Myometrial cell (primary cell): ENCODE results near the gene AAMP. TPM values are rescaled to one million over a fixed set of nuclear protein-coding genes. Genes with fewer than 3 reads are reported as not detected.

Experiments used
- total RNA-seq: library from RNA; depleted of rRNA; stranded (reverse); fragments of >200 nt; gene quantifications from 2 replicates; pipeline ENCODE4 v1.2.3, GENCODE V29; 2015

Gene AAMP, protein sequence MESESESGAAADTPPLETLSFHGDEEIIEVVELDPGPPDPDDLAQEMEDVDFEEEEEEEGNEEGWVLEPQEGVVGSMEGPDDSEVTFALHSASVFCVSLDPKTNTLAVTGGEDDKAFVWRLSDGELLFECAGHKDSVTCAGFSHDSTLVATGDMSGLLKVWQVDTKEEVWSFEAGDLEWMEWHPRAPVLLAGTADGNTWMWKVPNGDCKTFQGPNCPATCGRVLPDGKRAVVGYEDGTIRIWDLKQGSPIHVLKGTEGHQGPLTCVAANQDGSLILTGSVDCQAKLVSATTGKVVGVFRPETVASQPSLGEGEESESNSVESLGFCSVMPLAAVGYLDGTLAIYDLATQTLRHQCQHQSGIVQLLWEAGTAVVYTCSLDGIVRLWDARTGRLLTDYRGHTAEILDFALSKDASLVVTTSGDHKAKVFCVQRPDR
- total RNA-seq, result 122 and 129 TPM in 2 replicates

DNA sequence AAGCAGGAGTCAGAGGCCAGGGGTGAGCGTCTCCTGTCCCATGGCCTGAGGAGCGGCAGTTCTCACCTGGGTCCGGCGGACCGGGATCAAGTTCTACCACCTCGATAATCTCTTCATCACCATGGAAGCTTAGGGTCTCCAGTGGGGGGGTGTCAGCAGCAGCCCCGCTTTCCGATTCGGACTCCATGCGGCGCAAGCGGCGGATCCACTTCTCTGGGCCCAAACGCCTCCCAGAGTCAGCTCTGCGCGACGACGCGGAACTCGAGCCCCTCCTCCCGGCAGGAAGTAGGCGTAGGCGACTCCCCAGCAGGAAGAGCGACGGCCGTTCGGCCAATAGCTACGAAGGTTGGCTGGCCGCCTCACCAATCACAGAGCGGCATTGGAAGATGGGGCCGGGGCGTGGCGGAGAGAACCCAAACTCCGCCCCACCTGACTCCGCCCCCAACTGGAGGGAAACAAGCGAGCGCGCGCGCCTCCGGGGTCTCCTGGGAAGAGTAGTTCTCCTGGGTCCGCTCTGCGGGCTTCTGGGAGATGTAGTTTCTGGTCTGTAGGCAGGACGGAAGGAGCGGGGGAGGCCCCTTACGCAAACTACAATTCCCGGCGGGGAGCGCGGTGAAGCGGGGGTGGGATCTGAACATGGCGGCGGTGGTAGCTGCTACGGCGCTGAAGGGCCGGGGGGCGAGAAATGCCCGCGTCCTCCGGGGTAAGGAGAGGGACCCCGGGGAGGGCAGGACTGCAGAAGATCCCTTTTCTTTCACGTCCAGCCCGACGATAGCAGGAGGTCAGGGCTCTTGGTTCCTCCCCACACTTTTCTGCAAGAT lies at the start of gene AAMP, which contains the start of gene PNKD:
Gene AAMP, minus strand, starts transcription at position 238 of the 821 bp plus-strand sequence. Its CDS starts 51 bp downstream, at position 187.
Gene PNKD, plus strand, starts transcription at position 620 of the 821 bp plus-strand sequence. Its CDS starts 17 bp downstream, at position 637.

DNA sequence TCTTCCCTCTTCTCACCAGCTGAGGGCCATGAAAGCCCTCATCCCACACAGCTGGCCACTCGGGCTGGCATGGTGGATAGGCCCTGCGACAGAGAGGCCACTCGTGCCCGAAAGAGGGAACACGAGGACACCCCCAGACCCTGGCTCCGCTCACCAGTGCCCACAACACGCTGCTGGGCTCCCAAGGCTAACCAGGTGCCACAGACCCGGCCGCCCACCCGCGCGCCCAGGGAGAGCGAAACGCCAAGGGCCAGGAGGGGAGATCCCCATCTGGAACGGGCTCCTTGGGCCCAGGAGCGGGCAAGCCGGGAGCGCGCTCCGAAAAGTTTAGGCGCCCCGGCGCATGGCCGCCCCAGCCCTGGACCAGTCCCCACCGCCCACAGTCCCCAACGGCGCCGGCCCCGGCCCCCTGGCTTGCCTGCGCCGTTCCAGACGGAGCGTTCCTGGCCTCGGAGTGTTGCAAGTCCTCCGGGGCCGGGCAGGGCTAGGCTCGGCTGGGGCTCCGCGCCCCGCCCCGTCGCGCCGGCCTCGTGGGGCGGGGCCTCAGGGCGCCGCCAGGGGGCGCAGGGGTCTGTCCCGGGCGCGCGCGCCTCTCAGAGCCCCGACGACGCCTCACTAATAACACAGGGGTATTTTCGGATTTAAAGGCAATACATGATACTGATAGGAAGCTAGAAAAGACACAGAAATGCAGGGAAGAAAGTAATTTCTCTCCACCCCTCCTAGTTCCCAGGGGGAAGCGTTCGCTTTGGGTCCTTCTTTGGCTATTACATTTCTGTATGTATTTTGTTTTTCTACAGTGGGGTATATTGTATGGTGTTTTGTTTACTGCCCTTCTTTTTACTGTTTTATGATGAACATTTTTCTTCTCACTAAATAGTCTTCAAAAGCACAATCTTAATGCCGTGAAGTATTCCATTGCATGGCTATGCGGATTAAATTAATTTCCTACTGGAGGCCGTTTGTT lies 22.4 kb upstream of the AAMP start, which contains the start of gene TMBIM1:
Gene TMBIM1, minus strand, starts transcription at position 456 of the 967 bp plus-strand sequence. CDS start 10,362 bp downstream, outside the sequence.

DNA sequence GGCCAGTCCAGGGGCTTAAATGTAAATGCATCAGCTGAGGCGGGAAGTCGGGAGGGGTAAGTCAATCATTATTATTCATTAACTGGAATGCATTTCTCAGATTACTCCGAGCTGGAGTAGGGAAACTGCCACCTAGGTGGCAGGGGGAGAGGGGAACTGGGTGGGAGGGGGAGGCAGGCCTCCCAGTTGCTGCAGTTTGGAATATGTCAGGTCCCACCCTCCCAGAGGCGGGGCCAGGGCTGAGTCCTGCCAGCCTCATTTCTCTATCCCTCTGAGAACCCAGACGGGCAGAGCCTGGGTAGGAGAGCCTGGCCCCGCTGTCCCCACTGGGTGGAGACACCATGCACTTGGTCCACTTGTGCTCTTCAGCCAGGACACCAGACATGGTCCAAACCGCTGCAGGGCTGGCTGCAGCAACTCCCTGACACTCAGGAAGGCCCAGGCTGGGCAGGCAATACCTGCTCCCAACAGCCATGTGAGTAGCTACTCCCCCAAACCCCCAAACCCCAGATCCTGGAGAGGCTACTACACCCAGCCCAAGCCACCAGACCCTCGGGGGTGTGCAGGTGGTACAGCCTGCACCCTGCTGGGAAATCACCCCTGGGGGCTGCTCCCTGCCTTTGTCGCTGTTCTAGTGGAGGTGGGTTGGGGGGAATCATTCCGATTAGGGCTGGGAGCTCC lies 9.1 kb downstream of the AAMP start, which contains the start of gene GPBAR1:
Gene GPBAR1, plus strand, starts transcription at position 274 of the 681 bp plus-strand sequence. CDS start 1,710 bp downstream, outside the sequence.

DNA sequence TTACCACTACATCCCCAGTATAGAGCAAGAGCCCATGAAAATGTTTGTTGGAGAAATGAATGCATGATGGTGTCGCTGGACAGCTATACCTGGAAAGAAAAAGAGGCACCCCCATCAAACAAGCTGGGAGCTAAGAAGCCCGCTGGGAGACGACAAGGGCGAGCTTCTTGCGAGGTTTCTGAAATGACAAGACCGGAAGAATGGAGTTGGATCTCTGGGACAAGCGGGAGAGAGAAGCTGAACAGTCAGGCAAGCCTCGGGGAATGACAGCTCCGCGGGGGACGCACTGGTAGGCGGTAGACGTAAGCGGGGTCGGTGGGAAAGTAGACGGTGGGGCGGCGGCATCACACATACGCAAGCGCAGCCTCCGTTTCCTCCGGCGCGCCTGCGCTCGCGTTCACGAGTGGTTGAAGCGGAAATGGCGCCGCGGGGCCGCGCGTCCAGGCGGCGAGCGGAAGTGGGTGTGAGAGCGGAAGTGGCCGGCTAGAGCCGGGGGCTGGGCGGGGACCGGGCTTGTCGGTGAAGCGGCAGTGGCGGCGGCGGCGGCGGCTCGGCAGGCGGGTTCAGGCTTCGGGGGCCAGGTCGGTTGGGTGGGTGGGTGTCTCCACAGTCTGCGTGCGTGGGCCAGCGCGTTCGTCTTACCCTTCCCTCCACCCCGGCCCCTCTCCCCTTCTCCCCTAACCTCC lies 53.1 kb downstream of the AAMP start, which contains the start of gene ARPC2:
Gene ARPC2, plus strand, starts transcription at position 516 of the 686 bp plus-strand sequence. CDS start 282 bp downstream, outside the sequence.

Other genes starting within 250 kb of the AAMP start
- not detected in 2 replicates for gene RUFY4, start 200.9 kb downstream of the AAMP start, total RNA-seq
- gene CXCR2, start 144.1 kb downstream of the AAMP start, total RNA-seq, result not detected in 2 replicates
- gene CXCR1, start 103.2 kb downstream of the AAMP start, total RNA-seq, result not detected in 2 replicates
- gene ARPC2, start 52.9 kb downstream of the AAMP start, total RNA-seq, result 668 and 714 TPM in 2 replicates
- 0.53 TPM in 1 of 2 replicates, not detected in the other for gene GPBAR1, start 9.1 kb downstream of the AAMP start, total RNA-seq
- 56.2 and 61.1 TPM in 2 replicates for gene PNKD, start 382 bp upstream of the AAMP start, total RNA-seq
- gene TMBIM1, start 22.4 kb upstream of the AAMP start, total RNA-seq, result 215 and 219 TPM in 2 replicates
- gene CATIP, start 86.7 kb upstream of the AAMP start, total RNA-seq, result not detected in 2 replicates
- 0.18 and 0.29 TPM in 2 replicates for gene SLC11A1, start 112.1 kb upstream of the AAMP start, total RNA-seq
- 67.0 and 84.8 TPM in 2 replicates for gene CTDSP1, start 129.7 kb upstream of the AAMP start, total RNA-seq
- not detected in 2 replicates for gene VIL1, start 149.0 kb upstream of the AAMP start, total RNA-seq